GM19455 (cell line): ENCODE results near the gene HOXB6.

ENCODE experiments used
- ATAC-seq: cut with Tn5 transposase; IDR thresholded peaks from one replicate; pipeline ENCODE4 v1.9.1; 2021; ENCODE audit not compliant: unreplicated experiment

Gene HOXB6

DNA sequence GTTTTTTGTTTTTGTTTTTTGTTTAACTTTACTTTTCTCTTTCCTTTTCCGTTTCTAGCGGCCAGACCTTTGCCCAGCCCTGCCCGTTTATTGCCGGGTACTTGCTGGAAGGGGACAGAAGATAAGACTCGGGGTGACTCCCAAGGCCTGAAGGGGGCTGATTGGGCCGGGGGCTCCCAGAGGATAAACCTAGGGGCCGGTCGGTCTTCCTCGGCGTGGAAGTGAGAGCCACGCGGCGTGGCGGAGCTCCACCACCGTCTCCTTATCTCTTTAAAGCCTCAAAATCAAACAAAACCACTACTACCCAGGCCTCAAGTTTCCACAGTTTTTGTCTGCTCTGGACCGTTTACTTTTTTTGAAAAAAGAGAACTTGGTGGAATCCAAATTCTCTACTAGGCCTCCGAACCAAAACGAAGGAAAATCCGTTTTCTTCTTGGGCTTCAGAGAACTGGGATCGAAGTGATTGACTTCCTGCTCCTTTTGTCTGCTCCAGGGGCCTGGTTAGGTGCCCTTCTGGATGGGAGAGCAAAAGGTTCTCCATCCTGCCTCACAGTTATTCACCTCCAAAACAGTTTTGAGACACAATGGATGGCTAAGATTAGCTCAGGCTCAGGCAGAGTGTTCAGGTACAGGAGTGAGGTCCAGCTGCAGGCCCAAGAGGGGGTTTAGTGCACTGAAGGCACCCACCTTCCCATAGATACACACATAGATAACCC, 29.9 kb upstream of the HOXB6 start:
- ATAC-seq, result no peak

DNA sequence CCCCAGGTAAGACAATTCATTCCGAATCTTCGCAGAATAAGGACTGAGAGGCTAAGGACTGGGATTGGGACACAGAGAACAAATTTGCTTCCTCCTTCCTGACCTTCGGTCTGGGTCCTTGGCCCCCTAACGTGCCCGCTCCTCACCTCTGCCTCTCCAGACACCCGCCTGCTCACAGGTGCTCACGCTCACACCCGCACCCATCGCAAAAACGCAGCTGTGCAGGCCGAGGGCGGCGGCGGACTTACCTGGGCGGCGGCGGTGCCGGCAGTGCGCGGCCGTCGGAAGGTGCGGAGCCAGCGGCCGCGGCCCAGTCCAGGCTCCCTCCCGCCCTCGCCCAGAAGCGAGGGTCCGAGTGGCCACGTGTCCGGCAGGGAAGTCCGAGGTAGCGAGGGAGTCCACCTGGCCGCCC, 28.5 kb upstream of the HOXB6 start:
- ATAC-seq, result no peak

DNA sequence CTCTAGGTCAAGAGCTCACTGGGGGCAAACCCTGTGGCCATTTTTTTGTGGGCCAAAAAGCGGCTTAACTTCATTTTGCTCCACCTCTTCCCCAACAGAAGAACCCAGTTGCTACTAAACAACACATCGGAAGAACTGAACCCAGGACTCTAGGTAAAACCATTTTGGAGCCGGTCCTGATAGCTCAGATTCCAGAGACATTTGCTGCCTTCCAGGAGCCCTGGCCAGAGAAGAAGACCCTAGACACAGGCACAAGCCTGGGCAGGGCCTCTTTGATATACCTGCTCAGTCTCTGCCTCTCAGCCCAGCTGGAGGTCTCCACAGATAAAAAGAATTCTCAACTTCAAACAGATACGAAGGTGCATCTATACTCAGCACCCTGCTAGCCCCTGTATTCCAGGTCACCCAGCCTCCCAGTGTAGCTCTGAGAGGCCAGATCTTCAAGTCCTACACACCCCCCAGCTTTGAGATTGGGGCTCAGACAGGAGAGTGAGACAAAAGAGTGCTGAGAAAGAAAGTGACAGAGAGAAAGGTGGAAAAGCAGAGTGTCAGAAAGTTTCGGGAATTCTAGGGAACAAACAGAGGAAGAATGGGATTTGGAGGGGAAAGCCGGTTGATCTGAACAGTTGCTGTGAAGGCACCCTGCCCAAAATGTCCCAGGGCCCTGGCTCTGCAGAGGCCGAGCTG, 27.9 kb upstream of the HOXB6 start:
- ATAC-seq, result no peak

DNA sequence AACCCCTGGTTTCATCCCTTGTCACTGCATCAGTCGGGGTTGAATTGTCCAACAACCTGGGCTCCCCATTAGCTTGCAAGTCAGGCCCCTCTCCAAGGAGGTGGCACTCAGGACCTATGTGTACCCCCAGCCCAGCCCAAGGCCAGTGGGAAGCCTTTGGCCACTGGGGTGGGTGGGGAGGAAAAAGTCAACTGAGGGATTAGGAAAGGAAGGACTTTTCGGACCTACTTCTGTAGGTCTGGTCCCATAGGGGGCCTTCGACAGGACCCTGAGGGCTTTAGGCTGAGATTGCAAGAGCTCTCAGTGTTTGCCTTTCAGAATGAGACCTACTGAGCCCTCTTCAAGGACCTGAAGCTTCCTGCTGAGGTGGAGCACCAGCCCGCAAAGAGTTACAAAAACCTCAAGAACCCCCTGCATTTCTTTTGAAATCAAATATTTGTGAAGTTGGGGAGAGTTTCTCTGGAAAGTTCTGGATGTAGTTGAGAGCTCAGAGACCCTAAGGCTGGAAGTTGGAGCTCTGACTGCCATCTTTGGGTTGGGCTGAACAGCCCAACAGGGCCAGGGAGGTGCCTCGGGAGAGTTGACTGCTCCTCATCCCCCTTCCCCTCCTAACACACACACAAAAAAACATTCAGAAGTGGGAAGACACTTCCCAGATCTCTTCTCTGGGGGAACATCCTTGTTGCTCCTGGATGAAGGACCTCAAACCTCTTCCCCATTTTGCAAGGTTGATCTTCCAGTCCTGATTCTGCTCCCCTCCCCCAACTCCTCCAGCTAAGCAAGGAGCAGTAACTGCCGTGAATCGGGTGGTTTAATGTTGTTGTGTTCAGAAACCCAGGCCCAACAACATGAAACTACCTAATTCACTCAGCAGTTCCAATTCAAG, 27.1 kb upstream of the HOXB6 start:
- ATAC-seq, result no peak

DNA sequence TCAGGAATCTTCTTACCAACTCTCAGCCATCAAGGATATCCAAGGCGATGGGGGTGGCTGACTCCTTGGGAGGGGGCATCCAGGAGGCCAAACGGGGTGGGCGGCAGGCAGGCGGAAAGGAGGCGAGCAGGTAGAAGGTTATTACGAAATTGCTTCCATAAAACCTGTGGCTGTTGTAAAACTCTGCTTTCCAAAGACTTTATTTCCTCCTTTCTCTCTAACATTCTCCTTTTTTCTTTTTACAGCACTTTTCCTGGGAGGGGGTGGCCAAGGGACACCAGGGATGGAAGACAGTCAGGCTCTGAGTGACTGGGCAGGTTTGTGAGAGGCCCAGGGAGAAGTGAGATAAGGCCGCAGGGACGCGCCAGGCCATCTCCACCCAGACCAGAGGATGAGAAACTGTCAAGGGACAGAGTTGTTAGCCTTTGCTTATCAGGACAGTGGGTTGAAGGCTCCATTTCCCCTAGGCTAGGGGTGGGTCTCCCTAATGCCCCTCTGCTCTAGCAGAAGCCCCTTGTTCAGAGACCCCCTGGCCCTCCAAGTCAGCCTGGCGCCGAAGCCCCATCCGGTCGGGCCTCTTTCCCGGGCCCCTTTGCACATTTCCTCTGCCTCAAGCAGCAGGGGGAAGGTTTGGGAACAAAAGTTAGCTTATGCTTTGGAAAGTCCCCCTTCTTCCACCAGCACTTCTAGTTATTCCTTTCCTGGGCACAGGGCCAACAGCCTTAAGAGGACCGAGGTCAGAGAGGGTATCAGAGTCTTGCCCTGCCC, 26.3 kb upstream of the HOXB6 start:
- no peak for ATAC-seq

DNA sequence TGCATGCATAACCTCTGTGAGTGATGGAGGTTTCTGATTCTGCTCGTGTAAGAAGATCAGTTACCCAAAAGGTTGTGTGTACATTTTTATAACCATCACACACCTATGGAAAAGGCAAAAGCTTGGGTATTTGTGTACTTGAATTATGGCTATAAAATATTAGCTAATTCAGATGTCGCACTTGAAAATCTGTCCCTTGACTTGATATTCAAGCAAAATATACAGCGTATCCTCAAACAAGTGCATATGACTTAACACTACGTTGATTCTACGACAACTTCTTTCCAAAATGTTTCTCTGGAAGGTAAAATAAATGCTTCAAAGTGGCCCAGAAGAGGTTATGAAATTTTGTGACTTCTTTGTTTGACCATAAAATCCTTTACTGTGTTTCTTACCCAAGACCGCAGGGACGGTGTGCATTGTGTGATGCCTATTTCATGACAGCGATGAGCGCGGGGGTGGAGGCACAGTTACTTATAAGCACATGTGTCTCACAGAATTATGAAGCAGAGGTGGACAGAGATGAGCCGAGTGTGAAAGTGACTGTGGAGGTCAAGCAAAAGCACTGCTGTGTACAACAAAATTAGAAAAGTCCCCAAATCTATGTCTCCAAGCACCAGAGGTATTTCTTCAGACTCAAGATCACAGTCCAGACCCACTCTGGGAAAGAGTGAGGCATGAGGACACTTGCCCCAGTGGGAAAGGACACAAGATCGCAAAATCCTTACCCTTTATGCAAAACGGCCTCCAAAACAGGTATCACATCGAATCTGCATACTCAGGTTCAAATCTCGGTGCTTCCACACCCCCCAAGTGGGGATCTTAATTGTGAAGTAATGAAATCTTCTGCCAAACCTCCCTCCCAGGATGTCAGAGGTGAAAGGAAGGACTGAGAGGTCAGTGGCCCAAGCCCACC, 25.5 kb upstream of the HOXB6 start:
- ATAC-seq, result no peak

DNA sequence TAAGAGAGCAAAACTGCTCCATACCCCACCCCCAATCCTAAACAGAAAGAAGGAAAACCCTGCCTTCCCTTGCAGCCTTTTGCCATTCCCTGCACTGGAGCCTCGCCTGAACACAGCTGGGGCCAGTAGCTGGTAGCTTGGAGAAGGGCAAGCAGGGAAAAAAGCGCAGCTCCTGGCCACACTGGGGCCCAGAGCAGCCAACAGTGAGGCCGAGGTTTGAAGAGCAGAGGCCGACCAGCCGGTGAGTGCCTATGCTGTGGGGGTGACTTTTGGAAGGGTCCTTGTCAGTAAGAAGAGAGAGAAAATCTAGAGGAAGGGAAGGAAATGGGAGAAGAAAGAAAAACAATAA, 24.6 kb upstream of the HOXB6 start:
- no peak for ATAC-seq

DNA sequence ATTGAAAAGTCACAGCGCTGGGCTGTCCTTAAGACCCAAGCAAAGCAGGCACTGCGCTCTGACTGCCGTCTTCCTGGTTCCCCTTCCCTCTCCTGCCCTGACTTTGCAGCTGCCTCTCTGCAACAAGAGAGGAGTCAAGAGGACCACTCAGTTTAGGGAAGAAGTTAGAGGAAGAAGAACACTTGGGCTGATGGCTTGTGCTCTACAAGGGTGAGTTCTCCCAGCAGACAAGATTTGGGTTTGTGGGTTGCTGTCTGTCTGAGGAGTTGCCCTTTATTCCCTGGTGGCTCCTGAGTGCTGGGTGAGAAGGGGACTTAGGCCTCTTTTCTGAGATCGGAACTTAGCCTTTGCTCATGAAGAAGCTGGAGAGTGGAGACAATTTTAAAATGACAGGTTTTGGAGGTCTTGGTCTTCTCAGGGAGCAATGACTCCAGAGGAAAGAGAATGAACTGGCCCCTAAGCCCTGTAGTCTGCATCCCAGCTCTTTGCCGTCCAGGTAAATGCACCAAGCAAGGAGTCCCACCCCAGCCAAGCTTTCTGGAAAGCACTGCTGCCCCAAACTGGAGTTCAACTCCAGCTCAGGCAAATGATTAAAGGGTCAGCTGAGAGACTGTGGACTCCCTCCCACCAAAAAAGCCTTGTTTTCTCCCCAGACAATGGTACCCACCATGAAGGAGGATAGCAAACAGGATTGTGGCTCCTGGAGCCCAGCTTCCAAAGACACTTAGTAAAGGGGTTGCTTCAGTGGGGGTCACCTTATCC, 24.0 kb upstream of the HOXB6 start:
- no peak for ATAC-seq

DNA sequence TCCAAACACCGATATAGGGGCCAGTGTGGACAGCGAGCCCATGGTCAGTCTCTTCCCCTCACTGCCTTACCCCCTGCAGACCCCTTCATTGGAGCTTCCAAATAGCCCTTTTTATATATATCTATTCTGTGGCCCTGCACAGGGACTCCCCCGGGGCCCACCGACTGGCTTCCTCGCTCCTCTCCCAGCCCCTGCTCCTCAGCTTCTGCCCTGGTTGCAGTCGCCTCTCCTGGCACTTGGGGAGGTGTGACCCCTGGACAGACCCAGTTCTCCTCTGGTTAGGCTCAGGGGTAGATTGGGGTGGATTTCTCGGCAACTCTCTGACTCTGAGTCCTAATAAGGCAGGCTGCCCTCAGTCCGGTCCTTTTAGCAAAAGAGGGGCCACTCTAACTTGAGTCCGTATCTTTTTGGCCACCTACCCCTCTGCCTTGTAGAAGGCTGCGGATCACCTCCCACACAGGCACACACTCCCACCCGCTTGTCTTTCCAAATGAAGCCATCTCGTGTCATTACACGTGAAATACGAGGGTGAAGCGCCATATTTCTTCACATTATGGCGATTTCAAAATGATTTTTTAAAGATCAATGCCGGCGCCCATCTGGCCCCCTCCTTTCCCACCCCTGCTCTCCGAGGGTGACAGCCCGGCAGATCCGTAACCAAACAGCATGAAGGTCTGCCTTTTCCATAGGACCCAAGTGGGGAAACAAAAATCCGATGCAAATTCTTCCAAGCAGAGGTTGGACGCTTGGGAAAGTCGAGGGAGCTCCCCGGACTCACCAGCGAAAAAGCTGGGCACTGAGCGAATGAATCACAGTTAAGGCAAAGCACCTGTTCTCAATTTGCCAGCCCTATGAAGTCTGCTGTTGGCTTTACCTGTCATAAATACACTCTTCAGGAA, 23.1 kb upstream of the HOXB6 start:
- ATAC-seq, result no peak

DNA sequence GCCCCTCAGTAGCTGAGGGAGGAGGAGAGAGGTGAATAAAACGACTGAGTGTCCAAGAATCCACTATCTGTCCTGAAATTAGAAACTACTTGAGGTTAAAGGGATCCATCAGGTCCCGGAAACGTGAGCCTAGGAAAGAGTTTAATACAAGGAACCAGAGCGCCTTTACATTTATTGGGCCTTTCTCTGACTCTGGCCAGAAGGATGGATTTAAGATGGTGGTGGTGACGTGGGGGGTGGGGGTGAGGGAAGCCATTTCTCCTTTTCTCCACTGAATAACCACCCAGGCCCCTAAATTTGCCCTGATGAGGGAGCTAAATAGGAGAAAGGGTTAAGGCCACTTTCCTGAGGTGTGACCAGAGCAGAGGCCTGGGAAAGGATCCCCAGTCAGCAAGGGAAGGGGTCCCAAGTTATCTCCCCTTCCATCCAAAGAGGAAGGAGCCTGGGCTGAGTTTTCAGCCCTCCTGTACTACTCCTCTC, 22.4 kb upstream of the HOXB6 start:
- no peak for ATAC-seq

DNA sequence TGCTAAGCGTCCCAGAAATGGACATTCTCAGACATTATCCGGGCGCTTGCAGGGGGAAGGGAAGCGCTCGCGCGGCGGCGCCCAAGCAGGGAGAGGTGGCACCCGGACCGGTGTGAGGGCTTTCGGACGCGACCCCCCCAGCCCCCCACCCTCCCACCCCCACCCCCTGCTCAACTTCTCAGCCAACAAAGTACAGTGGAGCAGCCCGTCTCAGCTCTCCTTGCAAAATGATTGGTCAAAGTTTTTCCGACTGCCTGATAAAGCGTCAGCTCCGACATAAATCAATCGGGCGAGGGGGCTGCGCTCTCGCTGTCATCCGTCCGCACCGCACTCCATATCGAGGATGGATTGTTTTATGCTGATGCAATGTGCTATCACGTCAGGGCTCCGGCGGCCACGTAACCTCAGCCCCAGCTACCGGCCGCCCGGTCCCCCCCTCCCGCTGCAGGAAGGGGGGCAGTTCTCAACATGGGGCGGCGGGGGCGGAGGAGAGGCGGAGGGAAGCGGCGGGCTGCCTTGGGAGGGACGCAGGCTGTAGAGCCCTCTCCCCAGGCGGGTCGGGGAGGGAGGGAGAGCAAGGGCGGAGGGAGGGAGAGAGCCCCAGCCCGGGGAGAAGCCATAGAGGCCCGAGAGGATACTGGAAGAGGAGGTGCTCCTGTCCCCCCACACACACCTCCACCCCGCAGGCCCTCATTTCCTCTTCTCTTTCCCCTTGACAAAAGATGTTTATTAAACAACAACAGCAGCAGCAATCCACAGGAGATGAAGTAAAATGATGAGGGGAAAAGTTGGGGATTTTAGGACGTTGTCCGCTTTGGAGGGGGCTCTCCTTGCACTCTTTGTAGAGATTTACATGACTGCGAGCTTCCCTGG, 21.7 kb upstream of the HOXB6 start, which contains the start of gene HOXB9:
Gene HOXB9 (minus strand): TSS at position 114 of the 873 bp plus-strand sequence. CDS start 89 bp downstream, at position 25.
- ATAC-seq, result no peak

DNA sequence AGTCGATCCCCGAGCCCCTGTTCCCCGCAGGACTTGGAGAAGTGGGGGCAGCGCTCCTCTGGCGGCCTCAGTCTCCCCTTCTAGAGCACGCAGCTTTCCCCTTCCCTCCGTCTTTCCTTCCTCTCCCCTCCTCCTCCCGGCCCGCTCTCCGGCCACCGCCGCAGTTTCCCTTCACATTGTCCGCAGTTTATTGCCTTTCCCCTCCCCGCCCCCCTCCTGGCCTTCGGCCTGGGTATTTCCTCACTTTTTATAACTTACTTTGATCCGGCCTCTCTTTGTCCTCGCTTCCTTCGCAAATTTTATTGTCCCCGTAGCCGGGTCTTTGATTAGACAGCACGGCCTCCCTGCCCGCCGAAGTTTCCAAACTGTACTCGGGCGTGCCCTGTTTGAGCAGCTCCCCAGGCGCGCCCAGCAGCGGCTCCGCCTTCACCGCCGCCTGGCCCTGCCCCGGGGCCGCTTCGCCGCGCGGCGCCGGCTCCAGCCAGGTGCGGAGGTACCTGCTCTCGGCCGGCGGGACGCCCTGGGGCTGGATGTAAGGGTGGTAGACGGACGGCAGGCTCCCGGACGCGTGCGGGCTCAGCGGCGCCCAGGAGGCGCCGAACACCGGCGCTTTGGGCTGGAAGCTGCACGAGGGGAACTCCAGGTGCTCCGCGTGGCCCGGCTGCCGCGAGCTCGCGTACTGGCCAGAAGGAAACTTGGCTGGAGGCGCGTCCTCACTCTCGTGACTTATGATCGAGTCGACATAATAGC, 20.9 kb upstream of the HOXB6 start:
- no peak for ATAC-seq

DNA sequence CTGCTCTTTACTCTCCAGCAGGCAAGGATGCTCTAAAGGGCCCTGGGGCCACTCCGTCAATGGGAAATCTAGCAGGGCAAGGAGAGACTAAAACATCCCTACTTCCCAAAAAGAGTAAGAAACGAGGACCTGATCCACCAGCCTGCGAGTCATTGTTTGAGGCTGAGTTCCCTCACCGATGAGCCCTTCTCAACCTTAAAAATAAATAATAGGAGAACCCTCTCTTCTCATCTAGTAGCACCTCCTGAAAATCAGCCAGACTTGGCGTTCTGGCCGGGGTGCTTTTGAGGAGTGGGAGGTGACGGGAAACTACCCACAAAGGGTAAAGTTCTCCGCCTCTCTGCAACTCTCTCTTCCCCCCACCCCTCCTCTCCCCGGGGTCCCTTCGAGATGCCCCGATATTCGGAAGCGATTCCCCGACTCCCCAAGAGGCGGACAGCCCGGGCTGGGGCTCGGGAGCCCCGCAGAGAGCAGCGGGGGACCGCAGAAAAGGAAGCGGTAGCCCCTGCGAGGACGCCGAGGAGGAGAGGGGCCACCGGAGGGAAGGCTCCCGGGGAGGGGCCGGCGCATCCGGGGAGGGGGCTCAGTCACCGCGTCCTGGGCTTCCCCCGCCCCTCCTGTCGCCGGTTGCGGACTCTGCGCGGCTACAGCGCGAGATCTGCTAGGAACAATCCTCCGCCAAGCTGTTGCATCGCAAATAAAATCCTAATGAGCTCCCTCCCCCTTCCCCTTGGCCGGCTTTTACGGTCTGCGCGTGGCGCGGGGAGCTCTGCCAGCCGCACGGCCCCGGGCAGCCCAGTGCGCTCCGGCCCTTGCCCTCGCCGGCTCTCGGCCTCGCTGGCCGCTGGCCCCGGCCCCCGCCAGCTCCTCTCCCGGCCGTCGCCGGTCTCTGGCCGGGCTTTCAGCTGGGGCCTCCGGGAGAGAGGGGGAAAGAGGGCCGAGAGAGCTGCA, 20.0 kb upstream of the HOXB6 start:
- ATAC-seq, result no peak

DNA sequence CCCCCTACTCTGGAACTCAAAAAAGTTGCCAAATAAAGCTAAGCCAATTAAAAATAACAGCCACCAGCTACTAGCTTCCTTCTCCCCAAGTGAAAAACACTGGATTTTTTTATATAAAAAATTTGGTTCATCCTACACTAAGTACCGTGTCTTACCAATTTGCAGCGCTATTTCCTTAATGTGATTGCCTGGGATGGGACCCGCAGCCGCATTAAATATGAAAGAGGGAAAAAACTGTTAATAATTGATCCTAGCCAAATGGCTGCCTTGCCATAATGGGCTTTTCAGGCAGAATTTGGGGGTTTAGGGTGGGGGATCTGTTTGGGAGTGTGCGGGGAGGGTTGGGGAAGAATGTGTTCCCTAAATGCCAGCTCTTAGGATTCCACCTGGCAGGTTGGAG, 19.3 kb upstream of the HOXB6 start:
- ATAC-seq, result no peak

DNA sequence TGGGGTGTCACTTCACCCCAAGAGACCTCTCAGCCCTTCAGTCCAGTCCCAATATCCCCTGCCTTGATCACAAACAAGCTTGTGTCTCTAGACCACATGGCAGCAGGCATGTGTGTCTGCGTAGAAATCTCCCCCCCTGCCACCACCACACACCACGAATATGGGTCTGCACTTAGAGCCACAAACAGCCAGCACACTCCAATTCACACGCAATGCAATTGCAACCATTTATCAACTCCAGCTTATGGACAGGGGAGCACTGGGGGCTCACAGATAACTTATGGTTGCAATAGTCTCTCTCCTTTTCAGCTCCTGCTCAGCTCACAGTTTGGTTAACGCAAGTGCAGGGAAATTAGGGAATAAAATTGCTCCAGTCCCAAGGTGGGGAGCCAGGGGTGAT, 18.8 kb upstream of the HOXB6 start:
- ATAC-seq, result no peak
